OCI-LY1 (cell line): ENCODE results near the gene PCSK4.

Experiments used
- EZH2 ChIP-seq: fragments of 200-600 bp; sonication (generic), shearing (Covaris generic); IDR thresholded peaks from 2 replicates; pipeline ENCODE4 v1.8.0; 2017; ENCODE audit warnings: borderline replicate concordance, mixed run types, mild to moderate bottlenecking, antibody characterized with exemption, low read length, moderate library complexity, mixed read lengths
- TF ChIP-seq, protein P1 (sequence below): fragments of 200-600 bp; sonication (generic), shearing (Covaris generic); IDR thresholded peaks from 2 replicates; pipeline ENCODE4 v1.5.1; 2017; ENCODE audit warnings: mild to moderate bottlenecking, antibody characterized with exemption, low read length, moderate library complexity, mixed read lengths

DNA sequence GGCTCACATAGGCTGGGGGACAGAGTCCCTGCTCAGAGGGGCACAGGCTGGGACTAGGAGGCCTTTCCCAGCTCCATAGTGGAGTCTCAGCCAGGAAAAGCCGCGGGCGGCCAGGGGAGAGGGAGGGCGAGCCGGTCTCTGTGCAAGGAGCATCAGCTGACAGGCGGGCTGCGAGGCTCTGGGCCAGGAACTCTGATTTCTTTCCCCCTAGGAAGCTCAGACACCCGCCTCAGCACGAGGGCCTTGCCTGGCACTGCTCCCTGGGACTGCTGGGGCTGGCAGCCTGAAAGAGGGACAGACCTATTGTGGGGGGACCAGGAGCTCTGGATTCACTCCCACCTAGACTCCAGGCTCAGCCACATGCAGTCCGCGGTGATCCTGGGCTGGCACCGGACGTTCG, 31.5 kb upstream of the PCSK4 start:
- TF ChIP-seq EZH2 = no peak
- TF ChIP-seq, protein P1, sequence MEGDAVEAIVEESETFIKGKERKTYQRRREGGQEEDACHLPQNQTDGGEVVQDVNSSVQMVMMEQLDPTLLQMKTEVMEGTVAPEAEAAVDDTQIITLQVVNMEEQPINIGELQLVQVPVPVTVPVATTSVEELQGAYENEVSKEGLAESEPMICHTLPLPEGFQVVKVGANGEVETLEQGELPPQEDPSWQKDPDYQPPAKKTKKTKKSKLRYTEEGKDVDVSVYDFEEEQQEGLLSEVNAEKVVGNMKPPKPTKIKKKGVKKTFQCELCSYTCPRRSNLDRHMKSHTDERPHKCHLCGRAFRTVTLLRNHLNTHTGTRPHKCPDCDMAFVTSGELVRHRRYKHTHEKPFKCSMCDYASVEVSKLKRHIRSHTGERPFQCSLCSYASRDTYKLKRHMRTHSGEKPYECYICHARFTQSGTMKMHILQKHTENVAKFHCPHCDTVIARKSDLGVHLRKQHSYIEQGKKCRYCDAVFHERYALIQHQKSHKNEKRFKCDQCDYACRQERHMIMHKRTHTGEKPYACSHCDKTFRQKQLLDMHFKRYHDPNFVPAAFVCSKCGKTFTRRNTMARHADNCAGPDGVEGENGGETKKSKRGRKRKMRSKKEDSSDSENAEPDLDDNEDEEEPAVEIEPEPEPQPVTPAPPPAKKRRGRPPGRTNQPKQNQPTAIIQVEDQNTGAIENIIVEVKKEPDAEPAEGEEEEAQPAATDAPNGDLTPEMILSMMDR = no peak
